Ovary (tissue), 3 donors: ENCODE results near the gene PTPA.

Source experiments
- EP300 ChIP-seq: sonication (generic); formaldehyde crosslinking; IDR thresholded peaks from one replicate; pipeline ENCODE4 v1.6.1; 2017; ENCODE audit warnings: antibody characterized with exemption
- POLR2A ChIP-seq: fragments of 450-650 bp; IDR thresholded peaks from one replicate; pipeline ENCODE4 v1.6.1; 2017; ENCODE audit warnings: antibody characterized with exemption, mild to moderate bottlenecking, moderate library complexity
- TF ChIP-seq, protein P1 (sequence below), 3 donors: fragments of 450-650 bp in 2 of 3; fragments of 200-600 bp in 1 of 3; IDR thresholded peaks; one replicate each; pipeline versions ENCODE4 v1.5.1 to v1.8.0; 2016 to 2022; ENCODE audit warnings: antibody characterized with exemption in 3 of 3, mild to moderate bottlenecking in 1 of 3
- donor health status: DM: no; HTN: no; CAD: no.

DNA sequence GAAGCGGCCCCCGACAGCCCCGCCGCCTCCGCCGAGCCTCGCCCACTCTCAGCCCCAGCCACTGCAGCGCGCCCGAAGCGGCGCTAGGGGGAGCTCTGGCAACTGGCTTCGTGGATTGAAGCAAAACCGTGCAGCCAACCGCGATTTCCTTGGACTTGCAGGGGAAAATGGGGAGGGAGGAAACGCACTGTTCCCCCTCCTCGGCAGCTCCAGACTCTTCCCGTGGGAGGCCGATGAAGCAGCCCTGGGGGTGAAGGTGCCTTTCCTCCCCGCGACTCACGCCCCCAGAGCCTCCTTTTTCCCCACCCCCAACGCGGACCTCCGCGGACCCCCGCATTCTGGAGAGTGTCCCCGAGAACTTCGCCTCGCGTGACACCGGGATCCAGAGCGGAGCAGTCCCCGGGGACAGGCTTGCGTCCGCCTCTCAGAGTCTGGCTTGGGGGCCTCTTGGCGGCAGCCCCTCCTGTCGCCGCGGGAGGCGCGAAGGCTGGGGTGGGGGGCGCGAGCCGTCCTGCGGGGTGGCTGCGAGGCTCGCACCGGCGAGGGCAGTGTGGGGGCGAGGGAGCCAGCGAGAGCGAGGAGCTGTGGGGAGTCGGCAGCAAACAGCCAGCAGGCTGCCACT, 63.0 kb downstream of the PTPA start:
- TF ChIP-seq, protein P1, sequence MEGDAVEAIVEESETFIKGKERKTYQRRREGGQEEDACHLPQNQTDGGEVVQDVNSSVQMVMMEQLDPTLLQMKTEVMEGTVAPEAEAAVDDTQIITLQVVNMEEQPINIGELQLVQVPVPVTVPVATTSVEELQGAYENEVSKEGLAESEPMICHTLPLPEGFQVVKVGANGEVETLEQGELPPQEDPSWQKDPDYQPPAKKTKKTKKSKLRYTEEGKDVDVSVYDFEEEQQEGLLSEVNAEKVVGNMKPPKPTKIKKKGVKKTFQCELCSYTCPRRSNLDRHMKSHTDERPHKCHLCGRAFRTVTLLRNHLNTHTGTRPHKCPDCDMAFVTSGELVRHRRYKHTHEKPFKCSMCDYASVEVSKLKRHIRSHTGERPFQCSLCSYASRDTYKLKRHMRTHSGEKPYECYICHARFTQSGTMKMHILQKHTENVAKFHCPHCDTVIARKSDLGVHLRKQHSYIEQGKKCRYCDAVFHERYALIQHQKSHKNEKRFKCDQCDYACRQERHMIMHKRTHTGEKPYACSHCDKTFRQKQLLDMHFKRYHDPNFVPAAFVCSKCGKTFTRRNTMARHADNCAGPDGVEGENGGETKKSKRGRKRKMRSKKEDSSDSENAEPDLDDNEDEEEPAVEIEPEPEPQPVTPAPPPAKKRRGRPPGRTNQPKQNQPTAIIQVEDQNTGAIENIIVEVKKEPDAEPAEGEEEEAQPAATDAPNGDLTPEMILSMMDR (IDR thresholded peaks at IDR 0.05) = peak; percentile 86 to 99 (median 98)
- TF ChIP-seq POLR2A (peak; percentile 71), EP300 (no peak)
